Suprapubic skin (tissue), 4 donors: ENCODE measurements around the gene NPAS3. TPM values are rescaled to one million over a fixed set of nuclear protein-coding genes. Genes with fewer than 3 reads are reported as not detected.

Experiments used
- DNase-seq, 2 donors: peaks; one replicate each; pipeline ENCODE4 v3.0.0-alpha.2; 2019; ENCODE audit warnings: low spot score in 2 of 2
- H3K27ac ChIP-seq: fragments of 200-600 bp; sonication (generic); one replicate; pipeline ENCODE4 v1.5.1; 2019
- H3K27me3 ChIP-seq: fragments of 200-600 bp; sonication (generic); one replicate; pipeline ENCODE4 v1.5.1; 2019
- H3K36me3 ChIP-seq: fragments of 200-600 bp; sonication (generic); one replicate; pipeline ENCODE4 v1.5.1; 2019
- H3K4me1 ChIP-seq: fragments of 200-600 bp; sonication (generic); one replicate; pipeline ENCODE4 v1.5.1; 2019
- H3K4me3 ChIP-seq: fragments of 200-600 bp; sonication (generic); one replicate; pipeline ENCODE4 v1.5.1; 2019; ENCODE audit warnings: mild to moderate bottlenecking
- H3K9me3 ChIP-seq: fragments of 200-600 bp; sonication (generic); one replicate; pipeline ENCODE4 v1.5.1; 2019
- CTCF ChIP-seq, 2 donors: fragments of 200-600 bp in 1 of 2; fragments of 450-650 bp in 1 of 2; sonication (generic) in 1 of 2; IDR thresholded peaks; one replicate each; pipeline ENCODE4 v1.5.1; 2016 to 2019; ENCODE audit warnings: antibody characterized with exemption in 2 of 2, mild to moderate bottlenecking in 1 of 2, moderate library complexity in 1 of 2
- EP300 ChIP-seq: sonication (generic); formaldehyde crosslinking; IDR thresholded peaks from one replicate; pipeline ENCODE4 v1.6.1; 2017; ENCODE audit warnings: antibody characterized with exemption
- POLR2A ChIP-seq, 2 donors: fragments of 450-650 bp; IDR thresholded peaks; one replicate each; pipeline ENCODE4 v1.6.1; 2017; ENCODE audit warnings: antibody characterized with exemption in 2 of 2, mild to moderate bottlenecking in 2 of 2, moderate library complexity in 2 of 2
- POLR2AphosphoS5 ChIP-seq, 3 donors: sonication (generic); formaldehyde crosslinking; IDR thresholded peaks; one replicate each; pipeline ENCODE4 v1.6.1; 2017; ENCODE audit warnings: antibody characterized with exemption in 3 of 3
- WGBS: methylation state at CpG from one replicate; pipeline ENCODE4 v1.1.5; 2018; 5-methylcytosine and 5-hydroxymethylcytosine counted together
- total RNA-seq, 4 donors: library from RNA; depleted of rRNA; stranded (reverse); fragments of >200 nt; gene quantifications; one replicate each; pipeline ENCODE4 v1.1.0, GENCODE V29; 2016

NPAS3 gene
- total RNA-seq, 4 donors from 2014 or later, result 0.17 to 0.45 (median 0.29) TPM; not detected in 1

GRCh38 chr14:33590891-33591630, 652.4 kb downstream of the NPAS3 start:
- no peak for DNase-seq
- Histone ChIP-seq H3K27me3 (no peaks in the 10 kb centered on the region), H3K36me3 (no peaks in the 10 kb centered on the region), H3K4me1 (no peaks in the 10 kb centered on the region), H3K27ac (no peak overlapping the region), H3K4me3 (no peak overlapping the region), H3K9me3 (no peaks in the 10 kb centered on the region)
- 81% methylated on average over 4 of the region's 4 CpGs for WGBS
- TF ChIP-seq CTCF (IDR thresholded peaks at IDR 0.05), result no peak

GRCh38 chr14:33592297-33592696, 653.6 kb downstream of the NPAS3 start:
- DNase-seq, result no peak
- Histone ChIP-seq H3K36me3 (no peaks in the 10 kb centered on the region), H3K27me3 (no peaks in the 10 kb centered on the region), H3K4me3 (no peak overlapping the region), H3K27ac (no peak overlapping the region), H3K4me1 (no peaks in the 10 kb centered on the region), H3K9me3 (no peaks in the 10 kb centered on the region)
- WGBS, result 81% methylated on average over 2 of the region's 2 CpGs
- TF ChIP-seq POLR2AphosphoS5 (IDR thresholded peaks at IDR 0.05), result no peak
- no peak for TF ChIP-seq CTCF (IDR thresholded peaks at IDR 0.05)
- no peak for TF ChIP-seq POLR2A (IDR thresholded peaks at IDR 0.05)

GRCh38 chr14:33596211-33597080, 657.8 kb downstream of the NPAS3 start:
- no peak for DNase-seq
- Histone ChIP-seq H3K9me3 (no peaks in the 10 kb centered on the region), H3K27me3 (no peaks in the 10 kb centered on the region), H3K36me3 (no peaks in the 10 kb centered on the region), H3K27ac (no peak overlapping the region), H3K4me1 (no peaks in the 10 kb centered on the region), H3K4me3 (no peak overlapping the region)
- TF ChIP-seq EP300 (no peak), POLR2A (IDR thresholded peaks at IDR 0.05) (no peak), POLR2AphosphoS5 (IDR thresholded peaks at IDR 0.05) (no peak), CTCF (IDR thresholded peaks at IDR 0.05) (no peak)
- 76% methylated on average over 8 of the region's 8 CpGs for WGBS

GRCh38 chr14:33598582-33598981, 659.9 kb downstream of the NPAS3 start:
- H3K4me1 ChIP-seq, result no peaks in the 10 kb centered on the region
- no peaks in the 10 kb centered on the region for H3K27me3 ChIP-seq
- WGBS, result 92% methylated on average over 2 of the region's 2 CpGs
- H3K9me3 ChIP-seq, result no peaks in the 10 kb centered on the region
- no peaks in the 10 kb centered on the region for H3K36me3 ChIP-seq
- H3K27ac ChIP-seq, result no peak overlapping the region
- DNase-seq, result no peak
- TF ChIP-seq POLR2AphosphoS5 (IDR thresholded peaks at IDR 0.05) (no peak), CTCF (IDR thresholded peaks at IDR 0.05) (no peak), POLR2A (IDR thresholded peaks at IDR 0.05) (no peak), EP300 (no peak)
- no peak overlapping the region for H3K4me3 ChIP-seq

GRCh38 chr14:33602396-33602795, 663.7 kb downstream of the NPAS3 start:
- Histone ChIP-seq H3K4me3 (no peak overlapping the region), H3K27ac (no peak overlapping the region), H3K27me3 (no peaks in the 10 kb centered on the region), H3K36me3 (no peaks in the 10 kb centered on the region), H3K9me3 (no peaks in the 10 kb centered on the region), H3K4me1 (no peaks in the 10 kb centered on the region)
- WGBS, result 83% methylated on average over 3 of the region's 3 CpGs
- TF ChIP-seq EP300 (no peak), POLR2A (IDR thresholded peaks at IDR 0.05) (no peak), CTCF (IDR thresholded peaks at IDR 0.05) (no peak), POLR2AphosphoS5 (IDR thresholded peaks at IDR 0.05) (no peak)
- no peak for DNase-seq
